Measurements from ENCODE around the gene BAZ1B.
"Not testable (repeated sequence)": the region's sequence is repeated elsewhere in the genome, so short reads cannot be mapped to it uniquely, and the experiment has no call there.

The BAZ1B gene

DNA sequence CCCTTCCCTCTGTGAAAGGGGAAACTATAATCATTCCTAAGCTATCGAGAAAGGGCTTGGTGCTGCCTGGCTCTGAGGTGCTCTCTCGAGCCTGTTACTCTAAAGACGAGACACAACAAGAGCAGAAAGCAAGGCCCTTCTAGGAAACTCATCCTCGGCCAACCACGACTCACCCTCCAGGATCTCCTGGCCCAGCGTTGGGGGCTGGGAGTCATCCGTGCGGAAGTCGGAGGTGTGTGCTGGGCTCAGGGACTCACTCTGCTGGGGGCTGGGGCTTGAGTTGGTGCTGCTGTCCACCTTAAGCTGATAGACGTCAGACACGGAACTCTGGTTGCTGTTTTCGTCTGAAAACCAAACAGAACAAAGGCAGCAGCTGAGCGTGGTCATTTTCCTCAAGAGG is 17.6 kb upstream of the BAZ1B start:
- no peak for DNase-seq

DNA sequence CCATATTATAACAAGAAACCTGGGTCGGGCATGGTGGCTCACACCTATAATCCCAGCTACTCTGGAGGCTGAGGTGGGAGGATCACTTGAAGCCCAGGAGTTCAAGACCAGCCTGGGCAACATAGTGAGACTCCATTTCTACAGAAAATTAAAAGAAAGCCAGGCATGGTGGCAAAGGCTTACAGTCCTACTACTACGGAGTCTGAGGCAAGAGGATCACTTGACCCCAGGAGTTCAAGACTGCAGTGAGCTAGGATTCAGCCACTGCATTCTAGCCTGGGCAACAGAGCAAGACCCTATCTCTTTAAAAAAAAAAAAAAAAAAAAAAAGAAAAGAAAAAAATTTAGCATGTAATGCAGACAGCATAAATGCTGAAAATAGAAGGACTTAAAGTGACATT is 16.4 kb upstream of the BAZ1B start:
- DNase-seq, result not testable (repeated sequence)

DNA sequence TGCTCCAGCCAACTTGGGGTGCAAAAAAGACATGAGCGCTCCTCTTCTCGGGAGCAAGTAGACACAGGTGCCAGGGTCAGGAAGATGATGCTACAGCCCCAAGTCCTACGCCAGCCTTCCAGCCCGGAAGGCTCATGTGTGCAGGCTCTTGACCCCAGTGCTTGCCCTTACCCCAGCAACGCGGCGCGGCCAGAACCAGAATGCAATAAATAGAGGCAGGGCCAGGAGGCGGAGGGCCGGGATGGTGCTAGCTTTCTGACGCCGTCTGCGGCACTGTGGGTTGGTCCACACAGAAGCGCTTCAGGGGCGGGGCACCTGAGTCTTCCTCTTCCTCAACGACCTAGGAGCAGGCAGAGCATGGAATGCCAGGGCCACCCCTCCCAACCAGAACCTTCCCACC is 15.0 kb upstream of the BAZ1B start:
- DNase-seq, result no peak

DNA sequence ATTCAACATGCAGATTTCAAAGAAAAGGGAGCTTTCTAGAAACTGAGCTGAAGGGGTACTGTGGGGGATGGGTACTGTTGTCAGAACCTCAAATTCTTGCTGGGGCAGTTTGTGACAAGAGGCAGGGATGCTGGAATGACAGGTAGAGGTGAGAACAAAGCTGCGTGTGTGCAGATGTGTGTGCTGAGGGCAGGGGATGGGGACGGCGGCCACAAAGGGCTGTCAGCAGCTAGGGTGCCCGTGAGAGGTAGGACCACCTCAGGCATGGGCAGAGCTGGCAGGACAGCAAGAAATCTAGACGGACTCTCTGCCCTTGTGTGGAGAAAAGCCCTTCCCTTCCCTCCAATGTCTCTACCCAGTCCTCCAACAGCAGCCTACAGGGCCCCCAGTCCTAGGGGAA is 14.4 kb upstream of the BAZ1B start:
- no peak for DNase-seq

DNA sequence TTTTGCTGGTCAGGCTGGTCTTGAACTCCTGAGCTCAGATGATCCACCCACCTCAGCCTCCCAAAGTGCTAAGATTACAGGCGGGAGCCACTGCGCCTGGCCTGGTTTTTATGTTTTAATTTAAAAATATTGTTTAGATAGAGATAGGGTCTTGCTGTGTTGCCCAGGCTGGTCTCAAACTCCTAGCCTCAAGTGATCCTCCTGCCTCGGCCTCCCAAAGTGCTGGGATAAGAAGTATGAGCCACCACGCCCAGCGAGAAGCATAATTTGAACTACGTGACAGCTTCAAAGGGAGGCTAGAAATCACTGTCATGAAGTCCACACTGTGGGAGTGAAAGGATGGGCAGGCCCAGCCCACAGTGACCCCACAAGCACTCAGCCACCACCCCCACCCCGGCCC is 13.8 kb upstream of the BAZ1B start:
- DNase-seq, result not testable (repeated sequence)

DNA sequence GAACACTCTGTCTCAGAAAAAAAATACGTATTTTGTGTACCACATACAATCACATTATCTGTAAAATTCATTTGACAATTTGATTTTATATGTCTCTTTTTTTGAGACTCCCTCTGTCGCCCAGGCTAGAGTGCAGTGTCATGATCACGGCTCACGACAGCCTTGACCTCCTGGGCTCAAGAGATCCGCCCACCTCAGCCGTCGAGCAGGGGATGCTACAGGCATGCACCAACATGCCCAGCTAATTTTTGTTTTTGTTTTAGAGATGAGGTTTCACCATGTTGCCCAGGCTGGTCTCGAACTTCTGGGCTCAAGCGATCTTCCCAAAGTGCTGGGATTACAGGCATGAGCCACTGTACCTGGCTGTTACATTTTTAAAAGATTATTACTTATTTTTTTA is 11.6 kb upstream of the BAZ1B start:
- DNase-seq, result no peak

DNA sequence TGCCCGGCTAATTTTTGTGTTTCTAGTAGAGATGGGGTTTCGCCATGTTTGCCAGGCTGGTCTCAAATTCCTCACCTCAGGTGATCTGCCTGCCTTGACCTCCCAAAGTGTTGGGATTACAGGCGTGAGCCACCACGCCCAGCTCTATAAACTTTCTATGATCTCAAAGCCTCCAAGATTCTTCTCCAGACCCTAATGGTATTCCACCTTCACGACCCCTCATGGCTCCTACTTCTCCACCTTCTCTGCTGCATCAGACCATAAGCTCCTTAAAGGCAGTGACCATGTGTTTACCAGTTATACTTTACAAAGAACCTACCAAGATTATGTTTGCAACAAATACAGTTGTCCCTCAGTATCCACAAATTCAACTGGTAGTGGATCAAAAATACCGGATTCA is 10.1 kb upstream of the BAZ1B start:
- no peak for DNase-seq

DNA sequence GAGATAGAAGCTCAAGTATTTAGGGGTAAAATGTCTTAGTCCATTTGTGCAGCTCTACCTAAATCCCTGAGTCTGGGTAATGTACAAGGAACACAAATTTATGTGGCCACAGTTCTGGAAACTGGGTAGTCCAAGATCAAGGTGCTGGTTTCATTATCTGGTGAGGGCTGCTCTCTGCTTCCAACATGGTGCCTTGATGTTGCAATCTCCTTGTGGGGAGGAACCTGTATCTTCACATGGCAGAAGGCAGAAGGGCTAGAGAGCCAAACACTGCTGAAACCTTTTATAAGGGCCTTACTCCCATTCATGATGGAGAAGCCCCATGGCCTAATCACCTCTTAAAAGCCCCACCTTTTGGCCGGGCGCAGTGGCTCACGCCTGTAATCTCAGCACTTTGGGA is 8.7 kb upstream of the BAZ1B start:
- DNase-seq, result no peak

DNA sequence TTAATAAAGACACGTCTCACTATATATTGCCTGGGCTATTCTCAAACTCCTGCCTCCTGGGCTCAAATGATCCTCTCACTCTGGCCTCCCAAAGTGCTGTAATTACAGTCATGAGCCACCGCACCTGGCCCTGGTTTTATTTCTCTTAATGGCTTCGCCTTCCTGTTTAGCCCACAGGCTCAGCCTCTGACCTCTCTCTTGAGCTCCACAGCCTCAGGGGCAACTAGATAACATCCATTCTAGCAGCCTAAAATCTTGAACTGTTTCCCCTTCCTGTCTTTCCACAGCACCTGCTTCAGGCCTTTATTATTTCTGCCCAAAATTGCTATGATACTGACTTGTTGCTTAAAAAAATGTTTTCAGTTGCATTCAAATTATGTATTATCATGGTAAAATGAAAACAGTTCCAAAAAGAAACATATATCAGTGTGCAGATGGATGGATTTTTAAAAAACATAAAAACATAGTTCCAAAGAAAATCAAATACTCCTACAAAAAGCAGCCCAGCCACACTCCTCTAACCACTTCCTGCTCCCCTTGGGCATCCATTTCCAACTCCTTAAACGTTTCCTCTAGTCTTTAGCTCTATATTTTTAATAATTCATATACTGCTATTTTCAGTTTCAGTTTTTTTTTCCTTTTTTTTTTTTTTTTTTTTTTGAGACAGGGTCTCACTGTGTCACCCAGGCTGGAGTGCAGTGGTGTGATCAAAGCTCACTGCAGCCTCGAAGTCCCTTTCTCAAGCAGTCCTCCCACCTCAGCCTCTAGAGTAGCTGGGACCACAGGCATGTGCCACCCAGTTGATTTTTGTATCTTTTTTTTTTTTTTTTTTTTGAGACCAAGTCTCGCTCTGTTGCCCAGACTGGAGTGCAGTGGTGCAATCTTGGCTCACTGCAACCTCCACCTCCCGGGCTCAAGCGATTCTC is 5.1 kb upstream of the BAZ1B start:
- DNase-seq, result no peak

DNA sequence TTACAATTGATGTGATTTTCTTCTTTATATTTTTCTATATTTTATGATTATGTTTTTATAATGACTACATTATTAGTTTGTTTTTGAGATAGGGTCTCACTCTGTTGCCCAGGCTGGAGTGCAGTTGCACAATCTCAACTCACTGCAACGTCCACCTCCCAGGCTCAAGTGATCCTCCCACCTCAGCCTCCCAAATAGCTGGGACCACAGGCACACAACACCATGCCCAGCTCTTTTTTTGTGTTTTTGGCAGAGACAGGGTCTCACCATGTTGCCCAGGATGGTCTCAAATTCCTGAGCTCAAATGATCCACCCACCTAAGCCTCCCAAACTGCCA is 4.0 kb upstream of the BAZ1B start:
- DNase-seq, result not testable (repeated sequence)

DNA sequence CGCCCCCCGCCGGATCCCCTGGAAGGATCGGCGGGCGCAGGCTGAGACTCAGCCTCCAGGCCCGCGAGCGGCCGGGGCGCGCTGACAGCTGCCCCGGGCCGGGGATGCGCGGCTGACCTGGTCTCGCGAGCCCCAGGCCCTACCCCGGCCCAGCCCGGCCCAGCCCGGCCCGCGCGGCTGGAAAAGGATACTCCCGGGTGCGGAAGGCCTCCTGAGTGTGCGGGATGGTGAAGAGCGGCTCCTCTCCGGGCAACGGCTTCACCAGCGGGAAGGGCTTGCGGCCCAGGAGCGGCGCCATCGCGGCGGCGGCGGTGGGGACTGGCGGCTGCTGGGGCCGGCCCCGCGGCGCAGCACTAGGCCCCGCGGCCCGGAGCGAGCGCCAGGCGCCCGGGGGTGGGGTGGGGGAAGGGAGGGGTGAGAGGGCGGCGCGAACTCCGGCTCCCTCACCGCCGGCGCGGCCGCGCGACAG is 423 bp downstream of the BAZ1B start:
- peak; percentile 48 for DNase-seq

DNA sequence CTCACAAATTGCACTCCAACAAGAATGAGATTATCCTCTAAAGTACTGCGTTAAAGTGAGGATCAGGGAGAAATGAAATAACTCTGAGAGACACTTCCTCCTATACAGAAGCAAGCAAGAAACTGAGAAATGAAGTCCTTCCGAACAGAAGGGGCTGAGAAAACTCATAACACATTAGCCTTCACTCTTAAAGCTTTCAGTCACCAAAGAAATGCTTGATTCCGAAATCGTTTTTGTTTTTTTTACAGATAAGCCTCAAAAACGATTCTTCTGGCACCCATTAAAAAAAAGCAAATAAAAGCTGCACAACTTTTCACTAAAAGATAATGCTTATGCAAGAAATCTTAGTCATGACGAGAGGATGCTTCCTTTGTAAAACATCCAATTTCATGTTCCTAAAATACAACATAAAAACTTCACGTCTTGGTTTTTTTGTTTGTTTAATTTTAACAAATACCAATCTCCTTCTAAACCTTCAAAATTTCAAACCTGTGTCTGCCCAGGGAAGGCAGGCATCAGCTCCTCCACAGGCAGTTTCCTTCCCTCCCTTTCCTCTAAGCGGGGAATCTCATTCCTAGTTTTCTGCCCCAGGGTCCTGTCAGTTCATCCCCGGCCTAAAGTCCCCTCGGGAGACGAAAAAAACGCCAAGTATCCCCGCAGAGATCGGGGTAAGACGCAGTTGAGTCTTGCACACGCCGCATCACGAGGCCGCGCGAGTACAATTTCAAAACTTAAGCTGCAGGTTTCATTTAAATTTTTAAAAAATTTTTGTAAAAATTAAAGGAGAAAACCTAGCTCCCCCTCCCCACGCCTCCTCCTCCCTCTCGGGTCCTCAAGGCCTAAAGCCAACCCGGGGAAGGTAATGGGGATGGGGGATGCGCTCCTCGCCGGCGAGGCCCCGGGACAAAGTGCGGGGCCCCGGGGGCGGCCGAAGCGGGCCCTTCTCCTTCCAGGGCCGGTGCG is 1.1 kb downstream of the BAZ1B start:
- DNase-seq, result no peak

DNA sequence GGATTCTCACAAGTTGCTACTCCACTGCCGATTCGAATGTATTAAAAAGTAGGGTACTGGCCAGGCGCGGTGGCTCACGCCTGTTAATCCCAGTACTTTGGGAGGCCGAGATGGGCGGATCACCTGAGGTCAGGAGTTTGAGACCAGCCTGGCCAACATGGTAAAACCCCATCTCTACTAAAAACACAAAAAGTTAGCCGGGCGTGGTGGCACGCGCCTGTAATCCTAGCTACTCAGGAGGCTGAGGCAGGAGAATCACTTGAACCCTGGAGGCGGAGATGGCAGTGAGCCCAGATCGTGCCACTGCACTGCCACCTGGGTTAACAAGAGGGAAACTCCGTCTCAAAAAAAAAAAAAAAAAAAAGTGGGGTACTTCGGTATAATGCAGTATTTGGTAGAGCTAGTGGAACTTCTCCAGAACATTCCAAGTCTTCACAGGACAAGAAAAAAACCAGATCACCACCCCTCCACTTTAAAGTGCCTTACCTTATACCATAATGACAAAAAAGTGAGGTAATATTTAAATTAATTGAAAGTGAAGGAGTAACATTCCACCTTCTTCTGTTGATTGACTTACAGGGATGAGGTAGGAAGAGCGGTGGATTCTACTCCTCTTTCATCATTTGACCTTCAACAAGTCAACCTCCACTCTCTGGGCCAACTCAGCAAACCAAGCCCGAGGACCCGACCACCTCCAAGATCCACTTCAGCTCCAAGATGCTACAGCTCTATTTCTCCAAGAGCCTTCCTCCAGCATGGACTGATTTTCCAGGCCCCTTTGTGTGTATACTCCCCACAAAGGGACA is 2.0 kb downstream of the BAZ1B start:
- no peak for DNase-seq

DNA sequence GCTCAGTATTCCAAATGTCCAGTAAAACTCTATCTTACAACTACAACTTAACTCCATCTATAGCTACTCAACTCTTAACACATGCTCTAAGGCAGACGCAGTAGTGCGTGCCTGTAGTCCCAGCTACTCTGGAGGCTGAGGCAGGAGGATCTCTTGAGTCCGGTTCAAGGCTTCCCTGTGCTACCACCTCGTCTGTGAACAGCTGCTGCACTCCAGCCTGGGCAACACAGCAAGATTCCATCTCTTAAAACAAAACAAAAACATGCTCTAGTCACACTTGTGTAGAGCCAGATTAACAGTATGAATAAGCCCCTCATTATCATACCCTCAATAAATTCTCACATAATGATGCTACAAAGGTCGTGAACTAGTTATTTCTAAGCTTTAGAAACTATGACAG is 3.6 kb downstream of the BAZ1B start:
- DNase-seq, result no peak

DNA sequence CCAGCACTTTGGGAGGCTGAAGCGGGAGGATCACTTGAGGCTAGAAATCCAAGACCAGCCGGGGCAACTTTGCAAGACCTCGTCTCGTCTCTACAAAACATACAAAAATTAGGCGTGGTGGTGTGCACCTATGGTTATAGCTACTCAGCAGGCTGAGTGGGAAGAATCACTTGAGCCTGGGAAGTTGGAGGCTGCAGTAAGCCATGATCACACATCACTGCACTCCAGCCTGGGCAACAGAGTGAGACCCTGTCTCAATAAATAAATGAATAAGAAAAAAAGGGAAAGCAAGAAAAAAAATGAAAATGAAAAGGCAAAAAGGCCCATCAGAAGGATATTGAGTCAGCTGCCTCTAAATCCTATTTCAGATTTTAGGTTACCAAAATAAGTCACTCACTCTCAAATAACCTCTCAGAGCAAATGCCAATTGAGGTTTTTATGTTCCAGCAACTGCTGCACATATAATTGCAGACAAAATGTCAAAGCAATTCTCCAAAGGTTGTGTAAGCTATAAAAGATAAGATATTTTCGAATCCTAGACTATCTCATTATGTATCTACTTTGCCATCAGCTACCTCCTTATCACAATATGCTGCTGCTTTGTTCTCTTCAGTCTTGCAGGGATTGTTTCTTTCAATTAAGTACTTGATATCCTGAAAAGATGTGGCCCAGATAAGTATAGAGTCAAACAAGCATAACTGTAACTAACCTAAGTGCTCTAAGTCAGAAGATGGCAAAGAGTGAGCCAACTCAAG is 4.7 kb downstream of the BAZ1B start:
- no peak for DNase-seq

DNA sequence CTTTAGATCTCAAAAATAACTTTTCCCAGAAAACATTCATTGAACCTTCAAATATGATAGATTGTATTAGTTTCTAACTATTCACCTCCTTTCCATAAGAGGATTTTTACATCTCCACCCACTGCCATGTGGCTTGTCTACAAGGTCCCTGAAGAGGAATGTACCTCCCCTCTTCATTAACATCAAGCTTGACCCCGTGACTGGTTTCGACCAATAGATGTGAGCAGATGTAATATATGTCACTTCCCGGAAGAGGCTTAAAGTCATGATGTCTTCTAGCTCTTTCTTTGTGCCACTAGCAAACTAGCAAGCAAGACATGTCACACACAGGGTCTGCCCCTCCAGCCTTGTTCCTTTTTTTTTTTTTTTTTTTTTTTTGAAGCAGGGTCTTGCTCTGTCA is 6.9 kb downstream of the BAZ1B start:
- DNase-seq, result no peak

DNA sequence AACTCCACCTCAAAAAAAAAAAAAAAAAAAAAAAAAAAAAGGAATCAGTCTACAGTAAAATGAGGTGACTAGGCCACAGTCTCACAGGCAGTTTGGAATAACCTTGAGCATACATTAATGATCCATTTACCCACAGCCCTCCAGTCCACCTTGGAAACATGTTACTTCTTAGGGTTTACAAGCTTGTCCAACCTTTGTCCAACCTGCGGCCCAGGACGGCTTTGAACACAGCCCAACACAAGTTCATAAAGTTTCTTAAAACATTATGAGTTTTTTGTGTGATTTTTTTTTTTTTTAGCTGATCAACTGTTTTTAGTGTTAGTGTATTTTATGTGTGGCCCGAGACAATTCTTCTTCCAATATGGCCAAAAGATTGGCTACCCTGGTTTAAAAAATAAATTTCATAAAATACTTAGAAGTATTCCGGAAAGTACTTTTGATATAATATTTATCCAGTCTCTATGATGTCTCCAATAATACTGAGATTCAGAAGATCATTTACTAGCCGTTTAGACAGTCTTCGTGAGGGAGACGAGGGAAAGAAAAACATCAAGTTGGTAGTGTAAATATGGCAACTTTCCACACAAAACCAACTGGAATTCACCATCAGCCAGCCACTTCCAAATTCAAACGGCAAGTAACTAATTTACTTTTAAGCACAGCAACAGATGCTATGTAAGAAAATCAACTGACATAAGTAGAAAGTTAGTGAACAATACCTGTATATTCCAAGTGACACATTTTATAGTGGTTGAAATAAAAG is 9.9 kb downstream of the BAZ1B start:
- DNase-seq, result no peak

DNA sequence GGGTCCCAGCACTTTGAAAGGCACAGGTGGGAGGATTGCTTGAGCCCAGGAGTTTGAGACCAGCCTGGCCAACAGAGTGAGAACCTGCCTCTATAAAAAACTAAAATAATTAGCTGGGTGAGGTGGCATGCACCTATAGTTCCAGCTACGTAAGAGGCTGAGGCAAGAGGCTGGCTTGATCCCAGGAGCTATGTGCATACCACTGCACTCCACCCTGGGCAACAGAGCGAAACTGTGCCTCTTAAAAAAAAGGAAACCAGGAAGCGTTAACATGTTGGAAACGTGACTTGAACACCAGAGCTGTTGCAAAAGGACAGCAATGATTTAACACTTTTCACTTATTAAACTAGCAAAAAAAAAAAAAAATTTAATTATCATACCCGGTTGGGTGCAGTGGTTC is 12.6 kb downstream of the BAZ1B start:
- no peak for DNase-seq

DNA sequence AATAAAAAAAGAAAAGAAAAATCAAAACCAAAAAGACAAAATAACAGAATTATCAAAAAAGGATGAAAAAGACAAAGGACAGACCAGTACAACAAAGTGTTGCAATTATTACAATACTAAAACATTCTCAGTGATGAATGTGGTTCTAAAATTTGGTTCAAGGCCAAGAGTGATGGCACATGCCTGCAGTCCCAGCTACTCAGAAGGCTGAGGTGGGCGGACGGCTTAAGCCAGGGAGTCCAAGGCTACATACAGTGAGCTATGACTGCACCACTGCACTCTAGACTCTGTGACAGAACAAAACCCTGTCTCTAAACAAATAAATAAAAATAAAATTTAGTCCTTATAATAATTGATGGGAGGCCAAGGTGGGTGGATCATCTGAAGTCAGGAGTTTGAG is 14.5 kb downstream of the BAZ1B start:
- DNase-seq, result no peak

DNA sequence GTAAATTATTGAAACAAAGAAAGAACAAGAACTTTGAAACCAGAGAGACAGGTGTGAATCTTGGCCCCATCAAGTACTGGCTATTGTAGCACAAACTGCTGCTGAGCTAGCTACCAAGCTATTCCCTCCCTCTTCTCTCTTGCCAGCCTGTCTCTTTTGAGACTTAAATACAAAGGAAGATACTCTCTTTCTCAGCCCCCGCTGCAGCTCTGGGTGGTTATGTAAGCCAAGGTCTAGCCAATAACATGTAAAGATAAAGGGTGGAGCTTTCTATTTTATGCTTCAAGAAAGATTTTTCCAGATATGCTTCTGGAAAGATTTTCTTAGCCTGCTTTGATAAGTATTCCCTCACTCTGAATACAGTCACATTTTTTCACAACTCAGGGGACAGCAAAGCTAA is 17.2 kb downstream of the BAZ1B start:
- DNase-seq, result no peak

DNA sequence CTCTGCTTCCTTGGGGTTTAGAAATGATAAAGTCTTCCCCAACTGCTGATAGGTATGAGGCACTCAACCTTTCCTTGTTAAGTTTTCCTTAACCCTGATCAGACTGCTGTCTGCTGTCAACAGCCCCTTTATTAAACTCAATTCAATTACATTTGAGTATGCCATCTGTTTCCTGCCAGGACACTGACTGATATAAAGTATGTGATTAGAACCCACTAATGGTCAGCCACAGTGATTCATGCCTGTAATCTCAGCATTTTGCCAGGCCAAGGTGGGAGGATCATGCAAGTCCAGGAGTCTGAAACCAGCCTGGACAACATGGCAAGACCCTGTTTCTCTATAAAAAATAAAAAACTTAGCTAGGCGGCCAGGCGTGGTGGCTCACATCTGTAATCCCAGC is 18.1 kb downstream of the BAZ1B start:
- no peak for DNase-seq

DNA sequence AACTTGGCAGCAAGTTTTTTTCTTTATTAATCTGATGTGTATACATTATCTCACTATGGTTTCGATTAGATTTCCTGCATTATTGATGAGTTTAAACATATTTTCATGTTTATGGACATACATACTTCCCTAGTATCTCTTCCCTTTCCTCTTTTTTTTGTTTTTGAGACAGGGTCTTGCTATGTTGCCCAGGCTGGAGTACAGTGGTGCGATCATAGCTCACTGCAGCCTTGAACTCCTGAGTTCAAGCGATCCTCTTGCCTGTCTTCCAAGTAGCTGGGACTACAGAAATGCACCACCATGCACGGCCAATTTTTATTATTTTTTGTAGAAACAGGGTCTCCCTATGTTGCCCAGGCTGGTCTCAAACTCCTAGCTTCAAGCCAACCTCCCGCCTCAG is 18.9 kb downstream of the BAZ1B start:
- DNase-seq, result no peak
